Astrocyte (in vitro differentiated cells and primary cell): Measurements from ENCODE around the gene PDE3B. TPM values are rescaled to one million over a fixed set of nuclear protein-coding genes. Genes with fewer than 3 reads are reported as not detected.
"Not testable (repeated sequence)": the region's sequence is repeated elsewhere in the genome, so short reads cannot be mapped to it uniquely, and the experiment has no call there.

Source experiments
- DNase-seq: peaks from one replicate; pipeline ENCODE4 v3.0.0-alpha.2; 2010; ENCODE audit warnings: low read depth
- FAIRE-seq: peaks from 2 replicates; lab custom pipeline; 2011; peaks lifted over from hg19 to GRCh38; lab: Jason Lieb, UNC
- H2AFZ ChIP-seq: 2 replicates; pipeline ENCODE4 v1.6.0; 2012; ENCODE audit warnings: low read depth, low read length, inconsistent platforms
- H3K27ac ChIP-seq: 2 replicates; pipeline ENCODE4 v1.5.1; 2011; ENCODE audit warnings: low read depth, low read length, inconsistent platforms
- H3K27me3 ChIP-seq: 2 replicates; pipeline ENCODE4 v1.6.0; 2011; ENCODE audit warnings: low read length, inconsistent platforms; ENCODE audit not compliant: insufficient read depth
- H3K36me3 ChIP-seq: 2 replicates; pipeline ENCODE4 v1.5.1; 2011; ENCODE audit warnings: low read length, inconsistent platforms; ENCODE audit not compliant: insufficient read depth
- H3K4me1 ChIP-seq: 2 replicates; pipeline ENCODE4 v1.5.1; 2011; ENCODE audit warnings: low read length, inconsistent platforms; ENCODE audit not compliant: insufficient read depth
- H3K4me2 ChIP-seq: 2 replicates; pipeline ENCODE4 v1.6.0; 2012; ENCODE audit warnings: low read length, inconsistent platforms
- H3K4me3 ChIP-seq: 2 replicates; pipeline ENCODE4 v1.5.1; 2011; ENCODE audit warnings: low read depth, mild to moderate bottlenecking, low read length, inconsistent platforms; ENCODE audit not compliant: insufficient read depth
- H3K79me2 ChIP-seq: 2 replicates; pipeline ENCODE4 v1.6.0; 2012; ENCODE audit warnings: mild to moderate bottlenecking, low read length, inconsistent platforms; ENCODE audit not compliant: insufficient read depth
- H3K9ac ChIP-seq: 2 replicates; pipeline ENCODE4 v1.6.0; 2012; ENCODE audit warnings: mild to moderate bottlenecking, low read length, inconsistent platforms
- H3K9me3 ChIP-seq: 2 replicates; pipeline ENCODE4 v1.5.1; 2012; ENCODE audit warnings: low read depth, mild to moderate bottlenecking, low read length, inconsistent platforms; ENCODE audit not compliant: insufficient read depth
- H4K20me1 ChIP-seq: 2 replicates; pipeline ENCODE4 v1.6.0; 2012; ENCODE audit warnings: low read length, inconsistent platforms; ENCODE audit not compliant: insufficient read depth
- H3K27ac Mint-ChIP-seq: one replicate; pipeline ENCODE4 v1.8.0; 2021; ENCODE audit warnings: mild to moderate bottlenecking, mixed read lengths; ENCODE audit not compliant: unreplicated experiment
- H3K27me3 Mint-ChIP-seq: one replicate; pipeline ENCODE4 v1.8.0; 2021; ENCODE audit warnings: low read depth, mixed read lengths; ENCODE audit not compliant: unreplicated experiment
- H3K36me3 Mint-ChIP-seq: one replicate; pipeline ENCODE4 v1.8.0; 2021; ENCODE audit warnings: low read depth, mixed read lengths; ENCODE audit not compliant: unreplicated experiment
- H3K4me1 Mint-ChIP-seq: one replicate; pipeline ENCODE4 v1.8.0; 2021; ENCODE audit warnings: low read depth, mixed read lengths; ENCODE audit not compliant: unreplicated experiment
- H3K4me3 Mint-ChIP-seq: one replicate; pipeline ENCODE4 v1.8.0; 2021; ENCODE audit warnings: mild to moderate bottlenecking, moderate library complexity, mixed read lengths; ENCODE audit not compliant: unreplicated experiment
- H3K9me3 Mint-ChIP-seq: one replicate; pipeline ENCODE4 v1.8.0; 2021; ENCODE audit warnings: mild to moderate bottlenecking, mixed read lengths; ENCODE audit not compliant: unreplicated experiment
- EZH2 ChIP-seq: IDR thresholded peaks from 2 replicates; pipeline ENCODE4 v1.6.1; 2012; ENCODE audit warnings: mild to moderate bottlenecking, low read length, inconsistent platforms; ENCODE audit not compliant: insufficient read depth
- total RNA-seq: library from RNA; stranded (reverse); gene quantifications from 2 replicates; pipeline ENCODE4 v1.2.1, GENCODE V29; 2021
- TF ChIP-seq, protein P1 (sequence below): IDR thresholded peaks from 2 replicates; pipeline ENCODE4 v1.5.1; 2011; ENCODE audit warnings: low read depth, mild to moderate bottlenecking, inconsistent platforms, low read length, moderate library complexity; ENCODE audit not compliant: insufficient read depth

The PDE3B gene
- total RNA-seq, 1 donor from 2014 or later = 2.9 TPM

DNA sequence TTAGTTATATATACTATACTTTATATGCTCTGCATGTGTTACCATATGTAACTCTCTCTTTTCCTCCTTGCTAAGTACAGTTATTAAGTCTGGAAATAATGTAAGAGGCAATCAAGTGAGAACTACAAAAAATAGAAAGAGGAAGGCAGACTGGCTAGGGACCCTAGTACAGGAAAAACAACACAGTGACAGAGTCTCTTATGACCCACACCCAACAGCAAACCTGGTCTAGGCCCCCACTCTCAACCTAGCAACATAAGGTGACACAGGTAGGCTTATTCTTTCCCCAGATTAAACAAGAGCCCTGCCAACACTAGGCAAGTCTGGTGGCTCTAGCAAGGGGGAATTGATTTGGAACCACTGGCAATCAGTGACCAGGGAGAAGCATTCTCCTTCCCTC is 132.3 kb downstream of the PDE3B start:
- Mint-ChIP-seq H3K4me3 (no peak overlapping the region), H3K27me3 (no peaks in the 10 kb centered on the region), H3K4me1 (no peaks in the 10 kb centered on the region), H3K36me3 (peaks cover 2% of the 10 kb centered on the region), H3K27ac (no peak overlapping the region), H3K9me3 (peaks cover 7% of the 10 kb centered on the region)
- H3K9me3 ChIP-seq = no peaks in the 10 kb centered on the region
- H3K27ac ChIP-seq = no peak overlapping the region
- no peak overlapping the region for H3K9ac ChIP-seq
- no peaks in the 10 kb centered on the region for H3K79me2 ChIP-seq
- H4K20me1 ChIP-seq = no peaks in the 10 kb centered on the region
- FAIRE-seq (no peak), DNase-seq (no peak)
- no peak overlapping the region for H2AFZ ChIP-seq
- no peak overlapping the region for H3K4me3 ChIP-seq
- H3K36me3 ChIP-seq = no peaks in the 10 kb centered on the region
- H3K4me1 ChIP-seq = no peaks in the 10 kb centered on the region
- H3K27me3 ChIP-seq = no peaks in the 10 kb centered on the region
- H3K4me2 ChIP-seq = no peak overlapping the region
- TF ChIP-seq, protein P1, sequence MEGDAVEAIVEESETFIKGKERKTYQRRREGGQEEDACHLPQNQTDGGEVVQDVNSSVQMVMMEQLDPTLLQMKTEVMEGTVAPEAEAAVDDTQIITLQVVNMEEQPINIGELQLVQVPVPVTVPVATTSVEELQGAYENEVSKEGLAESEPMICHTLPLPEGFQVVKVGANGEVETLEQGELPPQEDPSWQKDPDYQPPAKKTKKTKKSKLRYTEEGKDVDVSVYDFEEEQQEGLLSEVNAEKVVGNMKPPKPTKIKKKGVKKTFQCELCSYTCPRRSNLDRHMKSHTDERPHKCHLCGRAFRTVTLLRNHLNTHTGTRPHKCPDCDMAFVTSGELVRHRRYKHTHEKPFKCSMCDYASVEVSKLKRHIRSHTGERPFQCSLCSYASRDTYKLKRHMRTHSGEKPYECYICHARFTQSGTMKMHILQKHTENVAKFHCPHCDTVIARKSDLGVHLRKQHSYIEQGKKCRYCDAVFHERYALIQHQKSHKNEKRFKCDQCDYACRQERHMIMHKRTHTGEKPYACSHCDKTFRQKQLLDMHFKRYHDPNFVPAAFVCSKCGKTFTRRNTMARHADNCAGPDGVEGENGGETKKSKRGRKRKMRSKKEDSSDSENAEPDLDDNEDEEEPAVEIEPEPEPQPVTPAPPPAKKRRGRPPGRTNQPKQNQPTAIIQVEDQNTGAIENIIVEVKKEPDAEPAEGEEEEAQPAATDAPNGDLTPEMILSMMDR = no peak
- TF ChIP-seq EZH2 = no peak

DNA sequence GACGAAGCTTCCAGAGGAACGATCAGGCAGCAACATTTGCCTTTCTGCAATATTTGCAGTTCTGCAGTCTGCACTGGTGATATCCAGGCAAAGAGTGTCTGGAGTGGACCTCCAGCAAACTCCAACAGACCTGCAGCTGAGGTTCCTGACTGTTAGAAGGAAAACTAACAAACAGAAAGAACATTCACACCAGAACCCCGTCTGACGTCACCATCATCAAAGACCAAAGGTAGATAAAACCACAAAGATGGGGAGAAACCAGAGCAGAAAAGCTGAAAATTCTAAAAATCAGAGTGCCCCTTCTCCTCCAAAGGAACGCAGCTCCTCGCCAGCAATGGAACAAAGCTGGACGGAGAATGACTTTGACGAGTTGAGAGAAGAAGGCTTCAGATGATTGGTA is 134.9 kb downstream of the PDE3B start:
- not testable (repeated sequence) for H3K36me3 ChIP-seq, DNase-seq, H3K4me1 Mint-ChIP-seq, H3K9ac ChIP-seq, H4K20me1 ChIP-seq, H2AFZ ChIP-seq, H3K27me3 Mint-ChIP-seq, H3K27ac ChIP-seq, FAIRE-seq, H3K36me3 Mint-ChIP-seq, H3K4me3 Mint-ChIP-seq, H3K4me3 ChIP-seq, H3K27ac Mint-ChIP-seq, H3K9me3 ChIP-seq, H3K79me2 ChIP-seq, H3K4me1 ChIP-seq, H3K4me2 ChIP-seq, H3K27me3 ChIP-seq
- H3K9me3 Mint-ChIP-seq = peaks cover 15% of the 10 kb centered on the region

DNA sequence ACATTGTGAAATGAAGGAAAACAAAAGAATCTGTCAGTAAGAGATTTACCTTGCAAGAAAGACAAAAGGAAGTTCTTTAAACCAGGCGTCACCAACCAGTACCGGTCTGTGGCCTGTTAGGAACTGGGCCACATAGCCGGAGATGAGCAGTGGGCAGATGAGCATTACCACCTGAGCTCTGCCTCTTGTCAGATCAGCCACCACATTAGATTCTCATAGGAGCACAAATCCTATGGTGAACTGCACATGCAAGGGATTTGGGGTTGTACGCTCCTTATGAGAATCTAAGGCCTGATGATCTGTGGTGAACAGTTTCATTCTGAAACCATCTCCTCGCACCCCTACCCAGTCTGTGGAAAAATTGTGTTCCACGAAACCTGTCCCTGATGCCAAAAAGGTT is 140.2 kb downstream of the PDE3B start:
- H3K27ac ChIP-seq = no peak overlapping the region
- no peak overlapping the region for H3K4me3 ChIP-seq
- H4K20me1 ChIP-seq = no peaks in the 10 kb centered on the region
- no peaks in the 10 kb centered on the region for H3K9me3 ChIP-seq
- no peaks in the 10 kb centered on the region for H3K36me3 ChIP-seq
- Mint-ChIP-seq H3K4me1 (no peaks in the 10 kb centered on the region), H3K4me3 (no peak overlapping the region), H3K27ac (no peak overlapping the region), H3K36me3 (peaks cover 2% of the 10 kb centered on the region), H3K27me3 (no peaks in the 10 kb centered on the region), H3K9me3 (peaks cover 9% of the 10 kb centered on the region)
- no peak overlapping the region for H2AFZ ChIP-seq
- no peak overlapping the region for H3K4me2 ChIP-seq
- no peak overlapping the region for H3K9ac ChIP-seq
- H3K27me3 ChIP-seq = no peaks in the 10 kb centered on the region
- FAIRE-seq (no peak), DNase-seq (no peak)
- TF ChIP-seq, protein P1 = no peak
- TF ChIP-seq EZH2 = no peak
- no peaks in the 10 kb centered on the region for H3K4me1 ChIP-seq
- no peaks in the 10 kb centered on the region for H3K79me2 ChIP-seq
